ENCODE data around the gene PRMT1.

- TF ChIP-seq ZBTB33 (IDR thresholded peaks at IDR 0.05) (no peak), CTCF (IDR thresholded peaks at IDR 0.05; ENCODE audit: low read depth, low read length, missing input control) (no peak)
Observed at GRCh38 chr19:49696865-49697264, 19.8 kb downstream of the PRMT1 start.

All from liver (tissue), 2 donors.